Stomach (tissue), 4 donors: ENCODE results near the gene FLYWCH1.

Experiments used
- EP300 ChIP-seq: sonication (generic); formaldehyde crosslinking; IDR thresholded peaks from one replicate; pipeline ENCODE4 v1.6.1; 2017; ENCODE audit warnings: antibody characterized with exemption
- POLR2A ChIP-seq, 4 donors: fragments of 450-650 bp; IDR thresholded peaks; one replicate each; pipeline ENCODE4 v1.6.1; 2016; ENCODE audit warnings: antibody characterized with exemption in 4 of 4, control low read depth in 2 of 4, mild to moderate bottlenecking in 1 of 4, moderate library complexity in 1 of 4
- POLR2AphosphoS5 ChIP-seq, 3 donors: sonication (generic); formaldehyde crosslinking; IDR thresholded peaks; one replicate each; pipeline ENCODE4 v1.6.1; 2016; ENCODE audit warnings: antibody characterized with exemption in 3 of 3
- TF ChIP-seq, protein P1 (sequence below), 7 experiments: fragments of 450-650 bp in 4 of 7; fragments of 200-600 bp in 3 of 7; sonication (generic) in 3 of 7; IDR thresholded peaks; one replicate each; pipeline ENCODE4 v1.5.1; 2016 to 2019; ENCODE audit warnings: antibody characterized with exemption in 7 of 7, control low read depth in 2 of 7, mild to moderate bottlenecking in 1 of 7

GRCh38 chr16:2987286-2987685 is 75.6 kb downstream of the FLYWCH1 start:
- TF ChIP-seq, protein P1, sequence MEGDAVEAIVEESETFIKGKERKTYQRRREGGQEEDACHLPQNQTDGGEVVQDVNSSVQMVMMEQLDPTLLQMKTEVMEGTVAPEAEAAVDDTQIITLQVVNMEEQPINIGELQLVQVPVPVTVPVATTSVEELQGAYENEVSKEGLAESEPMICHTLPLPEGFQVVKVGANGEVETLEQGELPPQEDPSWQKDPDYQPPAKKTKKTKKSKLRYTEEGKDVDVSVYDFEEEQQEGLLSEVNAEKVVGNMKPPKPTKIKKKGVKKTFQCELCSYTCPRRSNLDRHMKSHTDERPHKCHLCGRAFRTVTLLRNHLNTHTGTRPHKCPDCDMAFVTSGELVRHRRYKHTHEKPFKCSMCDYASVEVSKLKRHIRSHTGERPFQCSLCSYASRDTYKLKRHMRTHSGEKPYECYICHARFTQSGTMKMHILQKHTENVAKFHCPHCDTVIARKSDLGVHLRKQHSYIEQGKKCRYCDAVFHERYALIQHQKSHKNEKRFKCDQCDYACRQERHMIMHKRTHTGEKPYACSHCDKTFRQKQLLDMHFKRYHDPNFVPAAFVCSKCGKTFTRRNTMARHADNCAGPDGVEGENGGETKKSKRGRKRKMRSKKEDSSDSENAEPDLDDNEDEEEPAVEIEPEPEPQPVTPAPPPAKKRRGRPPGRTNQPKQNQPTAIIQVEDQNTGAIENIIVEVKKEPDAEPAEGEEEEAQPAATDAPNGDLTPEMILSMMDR (IDR thresholded peaks at IDR 0.05) = no peak
- no peak for TF ChIP-seq EP300
- no peak for TF ChIP-seq POLR2AphosphoS5 (IDR thresholded peaks at IDR 0.05)
- TF ChIP-seq POLR2A (IDR thresholded peaks at IDR 0.05) = no peak
